Fibroblast of mammary gland (primary cell): Measurements from ENCODE around the gene ACADVL.
"Not testable (repeated sequence)": the region's sequence is repeated elsewhere in the genome, so short reads cannot be mapped to it uniquely, and the experiment has no call there.

Experiments
- DNase-seq: peaks from one replicate; pipeline ENCODE4 v3.0.0-alpha.2; 2010; ENCODE audit warnings: low read depth
- H3K4me3 ChIP-seq: 2 replicates; pipeline ENCODE4 v1.5.1; 2011; ENCODE audit warnings: low read depth, mild to moderate bottlenecking, low read length, moderate library complexity; ENCODE audit not compliant: control insufficient read depth
- CTCF ChIP-seq: conservative IDR thresholded peaks from 2 replicates; pipeline ENCODE4 v1.5.1; 2011; ENCODE audit warnings: low read depth, low read length, inconsistent platforms; ENCODE audit not compliant: control insufficient read depth, insufficient read depth

The ACADVL gene

GRCh38 chr17:7176841-7177190, 42.9 kb upstream of the ACADVL start:
- H3K4me3 ChIP-seq: no peak overlapping the region

GRCh38 chr17:7177191-7177953, 42.4 kb upstream of the ACADVL start:
- H3K4me3 ChIP-seq: peak overlapping the region; percentile 33
- DNase-seq: peak; percentile 55
- TF ChIP-seq CTCF: peak; percentile 71

More at GRCh38 chr17:7176841-7177190, 42.9 kb upstream of the ACADVL start:
- DNase-seq: no peak
- no peak for TF ChIP-seq CTCF

- no peak for TF ChIP-seq CTCF
- DNase-seq: peak; percentile 40
- peak overlapping the region; percentile 33 for H3K4me3 ChIP-seq
Measured at GRCh38 chr17:7177954-7178477, 41.7 kb upstream of the ACADVL start.

- no peak for DNase-seq
- no peak overlapping the region for H3K4me3 ChIP-seq
- no peak for TF ChIP-seq CTCF
Measured at GRCh38 chr17:7178973-7179316, 40.8 kb upstream of the ACADVL start.

- H3K4me3 ChIP-seq: no peak within 1 kb of the TSS
- no peak for TF ChIP-seq CTCF
- no peak for DNase-seq
Measured at GRCh38 chr17:7179317-7180254, 40.2 kb upstream of the ACADVL start, which contains the start of gene ASGR1. Gene ASGR1, minus strand, starts transcription at chr17:7179370. Its CDS starts 807 bp downstream, at chr17:7178563.

- H3K4me3 ChIP-seq, DNase-seq: not testable (repeated sequence)
Measured at GRCh38 chr17:7182101-7182500, 37.6 kb upstream of the ACADVL start.
